H9 (cell line): ENCODE measurements around the gene GCNA. TPM values are rescaled to one million over a fixed set of nuclear protein-coding genes. Genes with fewer than 3 reads are reported as not detected.
"Not testable (repeated sequence)": the region's sequence is repeated elsewhere in the genome, so short reads cannot be mapped to it uniquely, and the experiment has no call there.

Experiments
- DNase-seq: peaks from one replicate; pipeline ENCODE4 v3.0.0-alpha.2; 2017
- H2AFZ ChIP-seq: one replicate; pipeline ENCODE4 v1.6.1; 2013; ENCODE audit warnings: mild to moderate bottlenecking, low read length, control low read depth, moderate library complexity
- H2AK5ac ChIP-seq: 2 replicates; pipeline ENCODE4 v1.6.1; 2013; ENCODE audit warnings: low read length, control low read depth, mixed read lengths; ENCODE audit not compliant: insufficient read length
- H2BK120ac ChIP-seq: one replicate; pipeline ENCODE4 v1.6.1; 2013; ENCODE audit warnings: low read depth, mild to moderate bottlenecking, low read length, control low read depth, inconsistent platforms; ENCODE audit not compliant: poor library complexity, severe bottlenecking
- H2BK12ac ChIP-seq: 2 replicates; pipeline ENCODE4 v1.6.1; 2013; ENCODE audit warnings: low read length, control low read depth, mixed read lengths, low read depth; ENCODE audit not compliant: insufficient read length
- H2BK15ac ChIP-seq: 2 replicates; pipeline ENCODE4 v1.6.1; 2013; ENCODE audit warnings: low read depth, low read length, control low read depth
- H2BK20ac ChIP-seq: one replicate; pipeline ENCODE4 v1.6.1; 2013; ENCODE audit warnings: low read depth, mild to moderate bottlenecking, low read length, control low read depth, inconsistent platforms; ENCODE audit not compliant: poor library complexity, severe bottlenecking
- H2BK5ac ChIP-seq: 2 replicates; pipeline ENCODE4 v1.6.1; 2013; ENCODE audit warnings: low read length, control low read depth, mixed read lengths; ENCODE audit not compliant: insufficient read length
- H3K14ac ChIP-seq: 2 replicates; pipeline ENCODE4 v1.6.1; 2013; ENCODE audit warnings: low read length, control low read depth; ENCODE audit not compliant: insufficient read depth
- H3K18ac ChIP-seq: 2 replicates; pipeline ENCODE4 v1.6.1; 2013; ENCODE audit warnings: low read depth, mild to moderate bottlenecking, mixed read lengths, low read length, control low read depth; ENCODE audit not compliant: insufficient read length
- H3K23ac ChIP-seq: 2 replicates; pipeline ENCODE4 v1.6.1; 2013; ENCODE audit warnings: low read length, control low read depth, mixed read lengths, low read depth; ENCODE audit not compliant: insufficient read length
- H3K23me2 ChIP-seq: 2 replicates; pipeline ENCODE4 v1.6.1; 2013; ENCODE audit warnings: low read depth, mild to moderate bottlenecking, mixed read lengths, low read length, control low read depth; ENCODE audit not compliant: insufficient read length, poor library complexity, severe bottlenecking
- H3K27ac ChIP-seq: 2 replicates; pipeline ENCODE4 v1.5.1; 2013; ENCODE audit warnings: low read length, control low read depth, mixed read lengths, low read depth; ENCODE audit not compliant: insufficient read length
- H3K27me3 ChIP-seq: 2 replicates; pipeline ENCODE4 v1.6.1; 2013; ENCODE audit warnings: low read length, control low read depth, inconsistent platforms; ENCODE audit not compliant: insufficient read depth
- H3K4ac ChIP-seq: 2 replicates; pipeline ENCODE4 v1.6.1; 2013; ENCODE audit warnings: low read depth, mild to moderate bottlenecking, control low read depth, inconsistent platforms, low read length, moderate library complexity
- H3K4me1 ChIP-seq: 2 replicates; pipeline ENCODE4 v1.6.1; 2013; ENCODE audit warnings: low read length, control low read depth, inconsistent platforms; ENCODE audit not compliant: insufficient read depth
- H3K4me2 ChIP-seq: 2 replicates; pipeline ENCODE4 v1.6.1; 2013; ENCODE audit warnings: low read length, control low read depth, mixed read lengths; ENCODE audit not compliant: insufficient read length, insufficient read depth
- H3K56ac ChIP-seq: 2 replicates; pipeline ENCODE4 v1.6.1; 2013; ENCODE audit warnings: low read depth, mild to moderate bottlenecking, mixed read lengths, low read length, control low read depth; ENCODE audit not compliant: insufficient read length
- H3K79me1 ChIP-seq: 2 replicates; pipeline ENCODE4 v1.6.1; 2013; ENCODE audit warnings: low read depth, mild to moderate bottlenecking, moderate library complexity, low read length, control low read depth, inconsistent platforms; ENCODE audit not compliant: insufficient read depth, poor library complexity, severe bottlenecking
- H3K79me2 ChIP-seq: 2 replicates; pipeline ENCODE4 v1.6.1; 2013; ENCODE audit warnings: low read length, control low read depth, inconsistent platforms; ENCODE audit not compliant: insufficient read depth
- H3K9ac ChIP-seq: 2 replicates; pipeline ENCODE4 v1.6.1; 2013; ENCODE audit warnings: low read length, control low read depth, mixed read lengths; ENCODE audit not compliant: insufficient read length; ENCODE audit errors: extremely low read depth
- H3K9me3 ChIP-seq: one replicate; pipeline ENCODE4 v1.6.1; 2013; ENCODE audit warnings: low read depth, low read length, inconsistent platforms; ENCODE audit not compliant: control insufficient read depth
- H3T11ph ChIP-seq: one replicate; pipeline ENCODE4 v1.6.1; 2013; ENCODE audit warnings: mild to moderate bottlenecking, low read length, control low read depth, inconsistent platforms
- H4K20me1 ChIP-seq: one replicate; pipeline ENCODE4 v1.6.1; 2013; ENCODE audit not compliant: control insufficient read depth, insufficient read length, insufficient read depth
- H4K5ac ChIP-seq: 2 replicates; pipeline ENCODE4 v1.6.1; 2013; ENCODE audit warnings: low read depth, mild to moderate bottlenecking, mixed read lengths, low read length, control low read depth; ENCODE audit not compliant: insufficient read length
- H4K8ac ChIP-seq: replicated peaks from 2 replicates; pipeline ENCODE4 v1.6.1; 2013; ENCODE audit warnings: low read length, control low read depth, mixed read lengths, low read depth; ENCODE audit not compliant: insufficient read length
- H4K91ac ChIP-seq: 2 replicates; pipeline ENCODE4 v1.6.1; 2013; ENCODE audit warnings: low read depth, mild to moderate bottlenecking, moderate library complexity, mixed read lengths, low read length, control low read depth; ENCODE audit not compliant: insufficient read length
- H3K27ac Mint-ChIP-seq, 3 experiments: 2 replicates in 2 of 3; 3 replicates in 1 of 3; pipeline ENCODE4 v1.8.0; 2020 to 2021; ENCODE audit warnings: mixed read lengths in 3 of 3, mild to moderate bottlenecking in 1 of 3, moderate library complexity in 1 of 3
- H3K27me3 Mint-ChIP-seq: 2 replicates; pipeline ENCODE4 v1.8.0; 2021; ENCODE audit warnings: low read depth, mild to moderate bottlenecking, moderate library complexity, mixed read lengths
- H3K36me3 Mint-ChIP-seq, 3 experiments: 2 replicates in 2 of 3; 3 replicates in 1 of 3; pipeline ENCODE4 v1.8.0; 2020 to 2021; ENCODE audit warnings: low read depth in 3 of 3, mixed read lengths in 3 of 3; ENCODE audit not compliant: insufficient read depth in 1 of 3
- H3K4me1 Mint-ChIP-seq, 2 experiments: 2 replicates each; pipeline ENCODE4 v1.8.0; 2020; ENCODE audit warnings: mixed read lengths in 2 of 2
- H3K4me3 Mint-ChIP-seq, 2 experiments: 2 replicates in 1 of 2; 3 replicates in 1 of 2; pipeline ENCODE4 v1.8.0; 2020 to 2021; ENCODE audit warnings: mild to moderate bottlenecking in 2 of 2, mixed read lengths in 2 of 2, moderate library complexity in 1 of 2
- H3K9me3 Mint-ChIP-seq, 2 experiments: 2 replicates in 1 of 2; 3 replicates in 1 of 2; pipeline ENCODE4 v1.8.0; 2020; ENCODE audit warnings: mild to moderate bottlenecking in 2 of 2, mixed read lengths in 2 of 2, moderate library complexity in 1 of 2
- WGBS: extraction: QIAGEN DNeasy Blood & Tissue Kit; methylation state at CpG from one replicate; pipeline ENCODE4 v1.1.7; 2013; ENCODE audit warnings: missing lambda C conversion rate, low lambda C conversion rate, mixed read lengths; ENCODE audit not compliant: insufficient read length; ENCODE audit errors: extremely low coverage; 5-methylcytosine and 5-hydroxymethylcytosine counted together
- total RNA-seq: library from RNA; stranded (reverse); gene quantifications from 2 replicates; pipeline ENCODE4 v1.2.1, GENCODE V29; 2021
- TF ChIP-seq, protein P1 (sequence below): fragments of 200-600 bp; sonication (generic); conservative IDR thresholded peaks from 3 replicates; pipeline ENCODE4 v1.8.0; 2021; ENCODE audit warnings: antibody characterized with exemption, mild to moderate bottlenecking

GCNA gene
- total RNA-seq, 1 experiment from 2014 or later: 0.96 TPM

DNA sequence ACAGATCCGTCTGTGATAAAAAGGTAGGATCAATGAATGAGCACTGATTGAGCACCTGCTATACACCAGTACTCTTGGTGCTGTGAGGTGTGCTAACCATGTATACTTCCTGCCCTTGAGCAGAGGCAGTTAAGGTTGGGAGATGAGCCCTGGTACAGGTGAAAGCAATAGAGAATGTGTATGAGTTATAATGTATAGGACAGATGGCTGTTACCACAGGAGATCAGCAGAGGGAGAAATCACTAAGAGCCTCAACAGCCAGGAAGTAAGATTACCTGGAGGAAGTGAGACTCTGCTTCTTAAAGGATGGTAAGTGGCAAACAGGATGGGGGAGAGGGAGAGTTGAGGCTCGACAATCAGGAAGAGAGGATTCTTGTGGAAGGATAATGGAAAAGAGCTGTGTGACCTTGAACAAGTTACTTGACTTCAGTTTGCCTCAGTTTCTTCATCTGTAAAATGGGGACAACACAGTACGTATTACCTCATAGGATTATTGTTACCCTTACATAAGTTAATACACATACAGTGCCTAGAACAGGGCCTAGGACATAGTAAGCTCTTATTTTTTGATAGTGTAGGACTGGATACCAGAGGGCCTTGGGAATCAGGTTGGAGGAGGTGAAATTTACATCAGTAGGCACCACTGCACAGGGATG, 31.0 kb downstream of the GCNA start:
- H3K18ac ChIP-seq: no peak overlapping the region
- no peaks in the 10 kb centered on the region for H3K27me3 ChIP-seq
- no peaks in the 10 kb centered on the region for H3K4me1 ChIP-seq
- H2BK20ac ChIP-seq: no peak overlapping the region
- no peak overlapping the region for H3K27ac ChIP-seq
- H3K4me2 ChIP-seq: no peak overlapping the region
- H3K27me3 Mint-ChIP-seq: no peaks in the 10 kb centered on the region
- H4K91ac ChIP-seq: no peak overlapping the region
- no peak for DNase-seq
- peaks cover 60 to 67% of the 10 kb centered on the region in 2 experiments for H3K9me3 Mint-ChIP-seq
- H3K23me2 ChIP-seq: no peaks in the 10 kb centered on the region
- H2BK5ac ChIP-seq: no peak overlapping the region
- H3T11ph ChIP-seq: no peak overlapping the region
- H2AFZ ChIP-seq: no peak overlapping the region
- no peak overlapping the region for H3K4ac ChIP-seq
- no peak overlapping the region for H3K56ac ChIP-seq
- H3K27ac Mint-ChIP-seq: no peak overlapping the region
- no peak overlapping the region for H4K8ac ChIP-seq
- H3K4me3 Mint-ChIP-seq: no peak overlapping the region; a peak in 1 of 5 replicates
- no peak overlapping the region for H2BK15ac ChIP-seq
- no peaks in the 10 kb centered on the region for H4K20me1 ChIP-seq
- H3K79me2 ChIP-seq: no peaks in the 10 kb centered on the region
- no peak overlapping the region for H3K14ac ChIP-seq
- H3K9me3 ChIP-seq: peaks cover 87% of the 10 kb centered on the region
- no peaks in the 10 kb centered on the region for H3K79me1 ChIP-seq
- no CpG with 5 or more reads among the region's 3 CpGs for WGBS
- H2BK120ac ChIP-seq: no peak overlapping the region
- no peaks in the 10 kb centered on the region for H3K4me1 Mint-ChIP-seq
- peaks cover 16 to 47% (median 36%) of the 10 kb centered on the region in 3 experiments; a peak in 6 of 7 replicates for H3K36me3 Mint-ChIP-seq
- H2BK12ac ChIP-seq: no peak overlapping the region
- H2AK5ac ChIP-seq: no peak overlapping the region
- H4K5ac ChIP-seq: no peak overlapping the region
- TF ChIP-seq, protein P1, sequence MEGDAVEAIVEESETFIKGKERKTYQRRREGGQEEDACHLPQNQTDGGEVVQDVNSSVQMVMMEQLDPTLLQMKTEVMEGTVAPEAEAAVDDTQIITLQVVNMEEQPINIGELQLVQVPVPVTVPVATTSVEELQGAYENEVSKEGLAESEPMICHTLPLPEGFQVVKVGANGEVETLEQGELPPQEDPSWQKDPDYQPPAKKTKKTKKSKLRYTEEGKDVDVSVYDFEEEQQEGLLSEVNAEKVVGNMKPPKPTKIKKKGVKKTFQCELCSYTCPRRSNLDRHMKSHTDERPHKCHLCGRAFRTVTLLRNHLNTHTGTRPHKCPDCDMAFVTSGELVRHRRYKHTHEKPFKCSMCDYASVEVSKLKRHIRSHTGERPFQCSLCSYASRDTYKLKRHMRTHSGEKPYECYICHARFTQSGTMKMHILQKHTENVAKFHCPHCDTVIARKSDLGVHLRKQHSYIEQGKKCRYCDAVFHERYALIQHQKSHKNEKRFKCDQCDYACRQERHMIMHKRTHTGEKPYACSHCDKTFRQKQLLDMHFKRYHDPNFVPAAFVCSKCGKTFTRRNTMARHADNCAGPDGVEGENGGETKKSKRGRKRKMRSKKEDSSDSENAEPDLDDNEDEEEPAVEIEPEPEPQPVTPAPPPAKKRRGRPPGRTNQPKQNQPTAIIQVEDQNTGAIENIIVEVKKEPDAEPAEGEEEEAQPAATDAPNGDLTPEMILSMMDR: no peak
- H3K9ac ChIP-seq: no peak overlapping the region
- H3K23ac ChIP-seq: no peak overlapping the region

DNA sequence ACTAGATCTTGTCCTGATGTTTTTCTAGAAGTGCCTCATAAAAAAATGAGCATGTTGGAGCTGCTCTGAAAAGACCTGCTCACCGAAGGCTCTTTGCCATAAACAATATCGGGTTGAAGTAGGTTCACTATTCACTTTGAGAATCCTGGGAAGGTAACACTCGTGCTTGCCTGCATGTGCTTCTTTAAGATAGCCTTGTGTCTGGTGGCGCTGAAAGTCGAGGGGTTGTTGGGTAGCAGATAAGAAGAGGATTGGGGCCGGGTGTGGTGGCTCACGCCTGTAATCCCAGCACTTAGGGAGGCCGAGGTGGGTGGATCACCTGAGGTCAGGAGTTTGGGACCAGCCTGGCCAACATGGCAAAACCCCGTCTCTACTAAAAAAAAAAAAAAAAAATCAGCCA, 33.5 kb downstream of the GCNA start:
- H3K18ac ChIP-seq, H4K91ac ChIP-seq, H2BK12ac ChIP-seq, H3K4me3 Mint-ChIP-seq, H3K79me2 ChIP-seq, H3K4me2 ChIP-seq, H3K56ac ChIP-seq, H2BK120ac ChIP-seq, H4K20me1 ChIP-seq, H3K79me1 ChIP-seq, H2AFZ ChIP-seq, H3K4ac ChIP-seq, H3K4me1 Mint-ChIP-seq, H3K23ac ChIP-seq, H3K4me1 ChIP-seq, H2BK20ac ChIP-seq, H3K27me3 ChIP-seq, H3K23me2 ChIP-seq, H2AK5ac ChIP-seq, H3K14ac ChIP-seq, DNase-seq, H4K5ac ChIP-seq, H3K27me3 Mint-ChIP-seq, H3K27ac Mint-ChIP-seq, H3K9ac ChIP-seq, H3T11ph ChIP-seq, H4K8ac ChIP-seq, H3K27ac ChIP-seq, H2BK15ac ChIP-seq, H2BK5ac ChIP-seq: not testable (repeated sequence)
- H3K9me3 Mint-ChIP-seq: peaks cover 72 to 73% of the 10 kb centered on the region in 2 experiments
- no CpG with 5 or more reads among the region's 9 CpGs for WGBS
- peaks cover 19 to 48% (median 28%) of the 10 kb centered on the region in 3 experiments; a peak in 6 of 7 replicates for H3K36me3 Mint-ChIP-seq
- H3K9me3 ChIP-seq: peaks cover 73% of the 10 kb centered on the region
